GM23338 (cell line): Measurements from ENCODE around the gene PP2D1.

Experiments
- CTCF ChIP-seq, 2 experiments: fragments of 200-600 bp in 1 of 2; sonication (generic) in 1 of 2; conservative IDR thresholded peaks; 2 replicates each; pipeline versions ENCODE4 v1.5.1 to v1.6.1; 2016 to 2017; ENCODE audit warnings: antibody characterized with exemption in 2 of 2, low read depth in 2 of 2, mild to moderate bottlenecking in 2 of 2, moderate library complexity in 1 of 2
- EZH2 ChIP-seq: fragments of 200-600 bp; sonication (generic); IDR thresholded peaks from one replicate; pipeline ENCODE4 v1.8.0; 2017; ENCODE audit warnings: antibody characterized with exemption, mild to moderate bottlenecking, low read depth; ENCODE audit not compliant: unreplicated experiment
- EZH2phosphoT487 ChIP-seq: fragments of 200-600 bp; sonication (generic); IDR thresholded peaks from one replicate; pipeline ENCODE4 v1.8.1; 2018; ENCODE audit warnings: antibody characterized with exemption; ENCODE audit not compliant: unreplicated experiment
- POLR2AphosphoS5 ChIP-seq: IDR thresholded peaks from 2 replicates; pipeline ENCODE4 v1.6.1; 2016; ENCODE audit warnings: antibody characterized with exemption, low read depth
- TF ChIP-seq, protein P1 (sequence below): IDR thresholded peaks from one replicate; pipeline ENCODE4 v1.6.1; 2018; ENCODE audit warnings: antibody characterized with exemption; ENCODE audit not compliant: unreplicated experiment

DNA sequence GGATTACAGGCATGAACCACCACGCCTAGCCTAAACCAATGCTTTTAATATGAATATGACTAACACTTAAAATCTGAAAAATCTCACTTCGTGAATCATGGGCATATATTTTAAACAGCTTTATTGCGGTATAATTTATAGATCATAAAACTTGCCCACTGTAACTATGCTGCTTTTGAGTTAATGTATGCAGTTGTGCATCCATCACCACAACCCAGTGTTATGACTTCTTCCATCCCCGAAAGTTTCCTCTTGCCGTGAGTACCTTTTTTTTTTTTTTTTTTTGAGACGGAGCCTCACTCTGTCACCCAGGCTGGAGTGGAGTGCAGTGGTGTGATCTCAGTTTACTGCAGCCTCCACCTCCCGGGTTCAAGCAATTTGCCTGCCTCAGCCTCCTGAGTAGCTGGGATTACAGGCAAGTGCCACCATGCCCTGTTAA lies 35.3 kb upstream of the PP2D1 start:
- TF ChIP-seq CTCF (conservative IDR thresholded peaks at IDR 0.05; ENCODE audit: low read depth in 2 of 2) (no peak), POLR2AphosphoS5 (no peak), EZH2 (no peak), EZH2phosphoT487 (no peak)
- TF ChIP-seq, protein P1, sequence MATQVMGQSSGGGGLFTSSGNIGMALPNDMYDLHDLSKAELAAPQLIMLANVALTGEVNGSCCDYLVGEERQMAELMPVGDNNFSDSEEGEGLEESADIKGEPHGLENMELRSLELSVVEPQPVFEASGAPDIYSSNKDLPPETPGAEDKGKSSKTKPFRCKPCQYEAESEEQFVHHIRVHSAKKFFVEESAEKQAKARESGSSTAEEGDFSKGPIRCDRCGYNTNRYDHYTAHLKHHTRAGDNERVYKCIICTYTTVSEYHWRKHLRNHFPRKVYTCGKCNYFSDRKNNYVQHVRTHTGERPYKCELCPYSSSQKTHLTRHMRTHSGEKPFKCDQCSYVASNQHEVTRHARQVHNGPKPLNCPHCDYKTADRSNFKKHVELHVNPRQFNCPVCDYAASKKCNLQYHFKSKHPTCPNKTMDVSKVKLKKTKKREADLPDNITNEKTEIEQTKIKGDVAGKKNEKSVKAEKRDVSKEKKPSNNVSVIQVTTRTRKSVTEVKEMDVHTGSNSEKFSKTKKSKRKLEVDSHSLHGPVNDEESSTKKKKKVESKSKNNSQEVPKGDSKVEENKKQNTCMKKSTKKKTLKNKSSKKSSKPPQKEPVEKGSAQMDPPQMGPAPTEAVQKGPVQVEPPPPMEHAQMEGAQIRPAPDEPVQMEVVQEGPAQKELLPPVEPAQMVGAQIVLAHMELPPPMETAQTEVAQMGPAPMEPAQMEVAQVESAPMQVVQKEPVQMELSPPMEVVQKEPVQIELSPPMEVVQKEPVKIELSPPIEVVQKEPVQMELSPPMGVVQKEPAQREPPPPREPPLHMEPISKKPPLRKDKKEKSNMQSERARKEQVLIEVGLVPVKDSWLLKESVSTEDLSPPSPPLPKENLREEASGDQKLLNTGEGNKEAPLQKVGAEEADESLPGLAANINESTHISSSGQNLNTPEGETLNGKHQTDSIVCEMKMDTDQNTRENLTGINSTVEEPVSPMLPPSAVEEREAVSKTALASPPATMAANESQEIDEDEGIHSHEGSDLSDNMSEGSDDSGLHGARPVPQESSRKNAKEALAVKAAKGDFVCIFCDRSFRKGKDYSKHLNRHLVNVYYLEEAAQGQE, result no peak
